Sigmoid colon (tissue), 7 donors: ENCODE data around the gene RARA. TPM values are rescaled to one million over a fixed set of nuclear protein-coding genes. Genes with fewer than 3 reads are reported as not detected.
A peak's percentile ranks its signal among the peaks of the same experiment; 100 is the strongest.
"Not testable (repeated sequence)": the region's sequence is repeated elsewhere in the genome, so short reads cannot be mapped to it uniquely, and the experiment has no call there.

Experiments used
- DNase-seq: peaks from one replicate; pipeline ENCODE4 v3.0.0-alpha.2; 2019
- H3K27ac ChIP-seq, 4 donors: fragments of 200-600 bp; sonication (generic); one replicate each; pipeline ENCODE4 v1.5.1; 2016 to 2019; ENCODE audit warnings: mild to moderate bottlenecking in 1 of 4
- H3K27me3 ChIP-seq, 3 donors: fragments of 200-600 bp; sonication (generic); one replicate each; pipeline ENCODE4 v1.5.1; 2019; ENCODE audit warnings: mild to moderate bottlenecking in 1 of 3
- H3K36me3 ChIP-seq, 4 donors: fragments of 200-600 bp; sonication (generic); one replicate each; pipeline ENCODE4 v1.5.1; 2016 to 2019
- H3K4me1 ChIP-seq, 4 donors: fragments of 200-600 bp; sonication (generic); one replicate each; pipeline ENCODE4 v1.5.1; 2017 to 2019
- H3K4me3 ChIP-seq, 4 donors: fragments of 200-600 bp; sonication (generic); one replicate each; pipeline ENCODE4 v1.5.1; 2017 to 2019; ENCODE audit warnings: mild to moderate bottlenecking in 2 of 4, moderate library complexity in 1 of 4
- H3K9me3 ChIP-seq, 4 donors: fragments of 200-600 bp in 3 of 4; sonication (generic) in 3 of 4; one replicate each; pipeline versions ENCODE4 v1.5.1 to v1.6.1; 2013 to 2019
- CTCF ChIP-seq, 4 experiments: fragments of 450-650 bp in 3 of 4; fragments of 200-600 bp in 1 of 4; IDR thresholded peaks; one replicate each; pipeline ENCODE4 v1.5.1; 2016 to 2019; ENCODE audit warnings: antibody characterized with exemption in 4 of 4, mild to moderate bottlenecking in 3 of 4, moderate library complexity in 2 of 4
- EP300 ChIP-seq, 4 donors: sonication (generic); formaldehyde crosslinking; IDR thresholded peaks; one replicate each; pipeline ENCODE4 v1.6.1; 2017; ENCODE audit warnings: antibody characterized with exemption in 4 of 4
- POLR2A ChIP-seq, 2 donors: fragments of 450-650 bp; IDR thresholded peaks; one replicate each; pipeline ENCODE4 v1.6.1; 2016; ENCODE audit warnings: antibody characterized with exemption in 2 of 2, mild to moderate bottlenecking in 2 of 2, moderate library complexity in 2 of 2
- POLR2AphosphoS5 ChIP-seq, 4 donors: sonication (generic); formaldehyde crosslinking; IDR thresholded peaks; one replicate each; pipeline ENCODE4 v1.6.1; 2017; ENCODE audit warnings: antibody characterized with exemption in 4 of 4
- WGBS, 2 donors: extraction: QIAGEN DNeasy Blood & Tissue Kit; methylation state at CpG; one replicate each; pipeline ENCODE4 v1.1.7; 2013; 5-methylcytosine and 5-hydroxymethylcytosine counted together
- intact Hi-C: fragments of 100-400 bp; cut with DNase I; formaldehyde crosslinking; loops from one replicate; pipeline ENCODE4 v1.15.1; 2023
- polyA plus RNA-seq, 3 donors: library from polyadenylated mRNA; stranded (reverse); fragments of 200-250 nt; gene quantifications; one replicate each; pipeline ENCODE4 v1.2.3, GENCODE V29; 2013
- total RNA-seq, 4 donors: library from RNA; depleted of rRNA; stranded (reverse); fragments of >200 nt; gene quantifications; one replicate each; pipeline ENCODE4 v1.1.0, GENCODE V29; 2016
- donor health status: healthy with polysubstance abuse.
- donor health status: Bipolar disorder and iron deficiency.
- donor health status: healthy.

Gene RARA
- total and polyA plus RNA-seq, 7 donors = 15.8 to 29.6 (median 26.4) TPM

- TF ChIP-seq CTCF (IDR thresholded peaks at IDR 0.05) = no peak
- TF ChIP-seq POLR2A (IDR thresholded peaks at IDR 0.05) = no peak
- no peak for TF ChIP-seq EP300 (IDR thresholded peaks at IDR 0.05)
- no peak for TF ChIP-seq POLR2AphosphoS5 (IDR thresholded peaks at IDR 0.05)
- WGBS, 2 donors = 89 to 91% methylated on average over 5 of the region's 5 CpGs
- no peaks in the 10 kb centered on the region for H3K36me3 ChIP-seq
- no peak for DNase-seq
- intact Hi-C loops = no loop called here
- peaks cover 0 to 19% (median 17%) of the 10 kb centered on the region in 4 donors for H3K4me1 ChIP-seq
- H3K27me3 ChIP-seq = no peaks in the 10 kb centered on the region
- H3K4me3 ChIP-seq = no peak overlapping the region
- H3K9me3 ChIP-seq = no peaks in the 10 kb centered on the region
- no peak overlapping the region for H3K27ac ChIP-seq
These were observed 13.2 kb upstream of the RARA start for GRCh38 chr17:40295488-40296436.

- intact Hi-C loops = no loop called here
- no peak for DNase-seq
- H3K9me3 ChIP-seq = no peaks in the 10 kb centered on the region
- WGBS, 2 donors = 93 to 94% methylated on average over 2 of the region's 2 CpGs
- H3K36me3 ChIP-seq = no peaks in the 10 kb centered on the region
- peaks cover 0 to 19% (median 17%) of the 10 kb centered on the region in 4 donors for H3K4me1 ChIP-seq
- TF ChIP-seq POLR2AphosphoS5 (IDR thresholded peaks at IDR 0.05) (no peak), CTCF (IDR thresholded peaks at IDR 0.05) (no peak), POLR2A (IDR thresholded peaks at IDR 0.05) (no peak), EP300 (IDR thresholded peaks at IDR 0.05) (no peak)
- H3K27ac ChIP-seq = peak overlapping the region in 1 of 4 donors; percentile 53
- no peaks in the 10 kb centered on the region for H3K27me3 ChIP-seq
- H3K4me3 ChIP-seq = no peak overlapping the region
These were observed 11.5 kb upstream of the RARA start for GRCh38 chr17:40297511-40297910.

- WGBS, 2 donors = 66 to 77% methylated on average over 3 of the region's 3 CpGs
- Histone ChIP-seq H3K36me3 (no peaks in the 10 kb centered on the region), H3K27ac (peak overlapping the region in 2 of 4 donors; percentile 53 to 55), H3K9me3 (no peaks in the 10 kb centered on the region), H3K4me3 (no peak overlapping the region), H3K27me3 (no peaks in the 10 kb centered on the region), H3K4me1 (peaks cover 0 to 29% (median 26%) of the 10 kb centered on the region in 4 donors)
- DNase-seq = no peak
- intact Hi-C loops = no loop called here
- TF ChIP-seq EP300 (IDR thresholded peaks at IDR 0.05) (no peak), CTCF (IDR thresholded peaks at IDR 0.05) (no peak), POLR2A (IDR thresholded peaks at IDR 0.05) (no peak), POLR2AphosphoS5 (IDR thresholded peaks at IDR 0.05) (no peak)
These were observed 10.3 kb upstream of the RARA start for GRCh38 chr17:40298726-40299125.

GRCh38 chr17:40299159-40299757, 9.7 kb upstream of the RARA start:
- H3K27me3 ChIP-seq, intact Hi-C loops, H3K36me3 ChIP-seq, DNase-seq, H3K9me3 ChIP-seq, H3K4me3 ChIP-seq: not testable (repeated sequence)
- WGBS, 2 donors = 92 to 93% methylated on average over 7 of the region's 7 CpGs
- peaks cover 0 to 34% (median 31%) of the 10 kb centered on the region in 4 donors for H3K4me1 ChIP-seq
- peak overlapping the region in 2 of 4 donors; percentile 17 to 53 for H3K27ac ChIP-seq

- Histone ChIP-seq H3K27ac (no peak overlapping the region), H3K27me3 (no peaks in the 10 kb centered on the region), H3K4me3 (no peak overlapping the region), H3K9me3 (no peaks in the 10 kb centered on the region), H3K36me3 (no peaks in the 10 kb centered on the region), H3K4me1 (peaks cover 0 to 47% (median 45%) of the 10 kb centered on the region in 4 donors)
- DNase-seq = no peak
- WGBS, 2 donors = 30 to 63% methylated on average over 4 of the region's 4 CpGs
- intact Hi-C loops = loop anchor here (5.0 to 10.0 kb wide), 3 partner anchors 116 to 1363 kb away; partner anchors contain the start of gene TOP2A
- TF ChIP-seq CTCF (IDR thresholded peaks at IDR 0.05) (no peak), EP300 (IDR thresholded peaks at IDR 0.05) (no peak), POLR2AphosphoS5 (IDR thresholded peaks at IDR 0.05) (no peak), POLR2A (IDR thresholded peaks at IDR 0.05) (no peak)
These were observed 7.7 kb upstream of the RARA start for GRCh38 chr17:40301315-40301714.
